GM12874 (cell line): ENCODE data around the gene COX7C.

Source experiments
- CTCF ChIP-seq: IDR thresholded peaks from 2 replicates; pipeline ENCODE4 v1.5.1; 2011; ENCODE audit warnings: low read depth, mild to moderate bottlenecking, control low read depth, low read length, moderate library complexity; ENCODE audit not compliant: insufficient read depth

Gene COX7C

GRCh38 chr5:86645885-86646284 lies 28.1 kb downstream of the COX7C start:
- no peak for TF ChIP-seq CTCF

- TF ChIP-seq CTCF, result no peak
These were observed 28.9 kb downstream of the COX7C start for GRCh38 chr5:86646671-86647070.

- TF ChIP-seq CTCF, result no peak
These were observed 32.2 kb downstream of the COX7C start for GRCh38 chr5:86649832-86650505.

- TF ChIP-seq CTCF, result no peak
These were observed 46.4 kb downstream of the COX7C start for GRCh38 chr5:86664173-86664572.

- TF ChIP-seq CTCF, result no peak
These were observed 48.4 kb downstream of the COX7C start for GRCh38 chr5:86665984-86666760.

- no peak for TF ChIP-seq CTCF
These were observed 49.2 kb downstream of the COX7C start for GRCh38 chr5:86666981-86667380.
